Measurements from ENCODE around the gene CACNA1C. TPM values are rescaled to one million over a fixed set of nuclear protein-coding genes. Genes with fewer than 3 reads are reported as not detected.

The CACNA1C gene
- total RNA-seq, 1 donor from 2014 or later, result 171 TPM

DNA sequence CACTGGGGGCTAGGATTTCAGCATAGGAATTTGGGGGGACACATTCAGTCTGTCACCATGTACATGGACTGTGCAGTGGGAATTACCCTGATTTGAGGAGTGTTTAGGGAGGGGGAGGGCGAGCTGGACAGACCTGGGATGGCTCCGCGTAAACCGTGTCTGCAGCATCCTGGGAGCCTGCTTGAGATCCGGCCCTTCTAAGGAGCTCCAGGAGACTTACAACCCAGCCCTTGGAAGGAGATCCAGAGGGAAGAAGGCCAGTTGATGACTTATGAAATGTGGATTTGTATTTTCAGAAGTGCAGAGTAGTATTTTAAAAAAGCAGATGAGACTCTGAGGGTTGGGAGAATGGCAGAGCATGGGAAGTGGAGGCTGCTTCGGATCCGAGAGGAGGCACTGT lies 153.2 kb downstream of the CACNA1C start:
- intact Hi-C loops (cut with DNase I), result no loop called here
- ATAC-seq, result no peak
- no peak for DNase-seq (ENCODE audit: missing footprints)

DNA sequence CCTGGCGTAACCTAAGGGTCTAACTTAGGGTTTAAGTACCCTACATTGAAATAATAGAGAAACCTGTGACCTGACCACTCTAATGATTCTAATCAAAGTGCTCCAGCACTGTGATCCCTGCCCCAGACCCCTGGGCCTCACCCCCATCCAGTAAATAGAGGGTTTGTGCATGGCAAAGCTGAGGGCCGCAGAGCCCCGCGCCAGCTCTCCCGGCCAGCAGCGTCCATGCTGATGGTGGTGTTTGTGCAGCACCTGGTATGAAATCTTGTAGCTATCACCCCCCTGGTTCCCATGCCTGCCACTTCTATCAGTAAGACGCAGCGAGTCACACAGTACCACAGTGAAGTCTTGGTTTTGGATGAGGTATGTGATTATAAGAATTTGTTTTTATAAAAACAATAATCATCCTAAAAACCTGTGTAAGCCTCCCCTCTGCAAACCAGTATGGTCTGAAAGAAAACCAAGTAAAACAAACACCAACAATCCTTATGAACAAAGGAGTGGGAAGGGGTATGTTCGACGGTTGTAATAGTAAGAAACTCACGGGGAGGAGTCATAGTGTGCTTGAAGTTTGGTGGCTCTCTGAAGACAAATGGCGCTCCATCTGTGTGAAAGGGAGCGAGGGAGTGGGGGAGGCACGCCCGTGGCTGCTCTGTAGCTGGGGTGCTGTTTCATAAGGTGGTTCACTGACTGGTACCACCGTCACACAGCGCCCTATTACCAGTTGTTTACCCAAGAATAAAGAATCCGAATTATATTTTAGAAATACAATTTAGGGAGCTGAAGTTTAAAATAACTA lies 156.2 kb downstream of the CACNA1C start:
- intact Hi-C loops (cut with DNase I), result no loop called here
- no peak for ATAC-seq

GRCh38 chr12:2211119-2211518 lies 158.3 kb downstream of the CACNA1C start:
- DNase-seq (ENCODE audit: missing footprints) (no peak), ATAC-seq (no peak)
- intact Hi-C loops (cut with DNase I), result no loop called here

More for the DNA sequence above, 156.2 kb downstream of the CACNA1C start:
- no peak for DNase-seq (ENCODE audit: missing footprints)

GRCh38 chr12:2212537-2212936 lies 159.8 kb downstream of the CACNA1C start:
- DNase-seq (ENCODE audit: missing footprints), result no peak
- intact Hi-C loops (cut with DNase I), result no loop called here
- ATAC-seq, result no peak

GRCh38 chr12:2212971-2213869 lies 160.4 kb downstream of the CACNA1C start:
- ATAC-seq (peak; percentile 37), DNase-seq (ENCODE audit: missing footprints) (no peak)
- intact Hi-C loops (cut with DNase I), result no loop called here

- ATAC-seq, result no peak
- DNase-seq (ENCODE audit: missing footprints), result no peak
- intact Hi-C loops (cut with DNase I), result no loop called here
Measured at GRCh38 chr12:2214411-2214810, 161.6 kb downstream of the CACNA1C start.

GRCh38 chr12:2215709-2216560 lies 163.1 kb downstream of the CACNA1C start:
- intact Hi-C loops (cut with DNase I), result no loop called here
- ATAC-seq (no peak), DNase-seq (ENCODE audit: missing footprints) (no peak)

DNA sequence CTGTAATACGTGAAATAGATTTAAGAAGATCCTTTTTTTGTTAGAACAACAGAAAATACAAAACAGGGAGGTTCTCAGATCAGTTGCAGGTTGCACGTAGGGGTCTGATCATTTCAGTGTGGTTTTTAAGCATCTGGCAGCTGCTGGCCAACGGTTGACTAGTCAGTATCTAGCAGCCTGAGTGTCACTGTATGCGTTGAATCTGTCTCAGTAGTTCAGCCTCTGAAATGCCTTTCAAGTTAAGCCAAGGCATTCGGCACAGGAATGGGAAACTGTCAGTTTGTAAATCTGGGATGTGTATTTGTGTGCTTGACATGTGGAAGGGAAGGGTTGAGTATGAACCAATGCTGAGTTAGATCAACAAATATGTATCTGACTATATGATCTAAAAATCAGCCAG lies 165.9 kb downstream of the CACNA1C start:
- no peak for DNase-seq (ENCODE audit: missing footprints)
- ATAC-seq, result no peak
- intact Hi-C loops (cut with DNase I), result no loop called here

DNA sequence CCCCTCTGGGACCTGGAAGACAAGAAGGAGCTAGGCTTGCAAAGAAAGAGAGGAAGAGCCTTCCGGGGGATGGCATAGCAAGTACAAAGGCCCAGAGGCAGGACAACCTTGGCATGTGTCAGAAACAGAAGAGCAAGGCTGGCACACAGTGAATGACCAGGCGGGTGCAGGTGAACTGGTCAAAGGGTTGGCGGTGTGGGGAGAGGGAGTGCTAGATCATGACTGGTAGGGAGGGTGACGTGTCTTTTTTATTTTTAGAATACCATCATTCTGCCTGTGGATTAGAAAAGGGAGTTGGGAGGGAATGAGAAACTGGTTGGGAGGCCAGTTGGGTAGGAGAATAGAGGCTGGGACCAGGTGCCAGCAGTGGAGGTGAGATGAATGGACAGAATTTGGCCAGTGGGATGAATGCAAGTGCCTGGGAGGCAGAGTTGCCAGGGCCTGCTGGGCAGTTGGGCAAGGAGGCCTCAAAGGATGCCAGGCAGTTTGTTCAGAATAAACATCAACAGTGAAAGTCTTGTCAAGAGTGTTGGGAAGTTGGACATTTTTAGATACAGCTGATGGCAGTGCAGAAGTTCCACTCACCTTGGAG lies 168.3 kb downstream of the CACNA1C start:
- intact Hi-C loops (cut with DNase I), result no loop called here
- DNase-seq (ENCODE audit: missing footprints) (no peak), ATAC-seq (peak; percentile 60)

GRCh38 chr12:2222691-2223090 lies 169.9 kb downstream of the CACNA1C start:
- ATAC-seq (no peak), DNase-seq (ENCODE audit: missing footprints) (no peak)
- intact Hi-C loops (cut with DNase I), result no loop called here

DNA sequence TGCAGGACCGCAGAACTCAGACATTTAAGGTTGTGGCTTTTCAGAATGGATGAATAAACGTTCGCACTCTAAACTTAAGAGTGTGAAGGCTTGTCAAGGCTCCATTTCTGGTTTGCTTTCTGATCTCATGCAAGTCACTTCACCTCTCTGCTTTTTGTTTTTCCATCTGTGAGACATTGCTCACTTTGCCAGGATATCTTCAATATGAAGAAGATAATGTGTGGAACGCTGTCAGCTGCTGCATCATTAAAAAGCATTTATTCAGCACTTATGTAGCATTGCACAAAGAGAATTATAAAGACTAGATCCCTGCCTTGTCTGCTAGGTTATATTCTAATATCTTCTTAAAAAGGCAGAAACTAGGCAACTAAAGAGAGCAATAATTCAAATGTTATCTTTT lies 172.2 kb downstream of the CACNA1C start:
- ATAC-seq (no peak), DNase-seq (ENCODE audit: missing footprints) (no peak)
- intact Hi-C loops (cut with DNase I), result no loop called here

- intact Hi-C loops (cut with DNase I), result no loop called here
- DNase-seq (ENCODE audit: missing footprints) (no peak), ATAC-seq (no peak)
Measured at GRCh38 chr12:2225696-2226095, 172.9 kb downstream of the CACNA1C start.

DNA sequence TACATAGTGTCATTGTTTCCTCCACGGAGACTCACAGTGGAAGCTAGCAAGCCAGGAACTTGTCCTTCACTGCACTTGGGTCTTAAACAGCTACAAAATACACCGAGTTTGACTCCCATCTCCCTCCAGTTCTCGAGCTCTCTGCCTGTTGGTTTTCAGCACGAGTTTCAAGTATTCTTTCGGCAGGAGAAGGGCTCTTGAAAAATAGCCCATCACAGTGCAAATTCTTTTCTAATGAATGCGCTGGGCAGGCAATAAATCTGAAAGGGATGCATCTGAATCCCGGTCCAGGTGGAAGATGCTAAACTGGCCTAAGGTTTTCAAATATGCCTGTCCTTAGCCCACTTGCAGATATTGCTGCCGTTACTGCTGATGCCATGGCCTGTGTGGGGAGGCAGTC lies 173.9 kb downstream of the CACNA1C start:
- ATAC-seq, result no peak
- intact Hi-C loops (cut with DNase I), result no loop called here
- DNase-seq (ENCODE audit: missing footprints), result no peak

- no peak for DNase-seq (ENCODE audit: missing footprints)
- ATAC-seq, result no peak
- intact Hi-C loops (cut with DNase I), result no loop called here
Measured at GRCh38 chr12:2227360-2227759, 174.6 kb downstream of the CACNA1C start.

DNA sequence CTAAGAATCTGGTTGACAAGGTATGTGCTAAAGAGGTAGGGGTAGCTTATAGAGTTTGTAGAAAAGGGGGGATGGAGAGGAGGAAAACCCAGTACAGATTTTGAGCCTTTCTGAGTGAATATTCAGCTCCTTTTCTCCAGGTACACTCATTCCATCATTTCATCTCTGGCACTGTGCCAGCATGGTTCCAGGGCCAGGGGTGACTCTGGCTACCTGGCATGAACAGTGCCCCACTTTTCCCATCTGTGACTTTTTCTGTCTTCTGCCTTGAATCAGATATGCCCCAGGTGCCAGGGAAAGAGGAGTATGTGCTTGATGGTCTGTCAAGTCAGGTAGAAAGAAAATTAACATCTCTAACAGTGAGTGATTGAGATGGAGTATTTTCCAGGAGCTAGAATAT lies 175.7 kb downstream of the CACNA1C start:
- ATAC-seq, result no peak
- no peak for DNase-seq (ENCODE audit: missing footprints)
- intact Hi-C loops (cut with DNase I), result no loop called here

DNA sequence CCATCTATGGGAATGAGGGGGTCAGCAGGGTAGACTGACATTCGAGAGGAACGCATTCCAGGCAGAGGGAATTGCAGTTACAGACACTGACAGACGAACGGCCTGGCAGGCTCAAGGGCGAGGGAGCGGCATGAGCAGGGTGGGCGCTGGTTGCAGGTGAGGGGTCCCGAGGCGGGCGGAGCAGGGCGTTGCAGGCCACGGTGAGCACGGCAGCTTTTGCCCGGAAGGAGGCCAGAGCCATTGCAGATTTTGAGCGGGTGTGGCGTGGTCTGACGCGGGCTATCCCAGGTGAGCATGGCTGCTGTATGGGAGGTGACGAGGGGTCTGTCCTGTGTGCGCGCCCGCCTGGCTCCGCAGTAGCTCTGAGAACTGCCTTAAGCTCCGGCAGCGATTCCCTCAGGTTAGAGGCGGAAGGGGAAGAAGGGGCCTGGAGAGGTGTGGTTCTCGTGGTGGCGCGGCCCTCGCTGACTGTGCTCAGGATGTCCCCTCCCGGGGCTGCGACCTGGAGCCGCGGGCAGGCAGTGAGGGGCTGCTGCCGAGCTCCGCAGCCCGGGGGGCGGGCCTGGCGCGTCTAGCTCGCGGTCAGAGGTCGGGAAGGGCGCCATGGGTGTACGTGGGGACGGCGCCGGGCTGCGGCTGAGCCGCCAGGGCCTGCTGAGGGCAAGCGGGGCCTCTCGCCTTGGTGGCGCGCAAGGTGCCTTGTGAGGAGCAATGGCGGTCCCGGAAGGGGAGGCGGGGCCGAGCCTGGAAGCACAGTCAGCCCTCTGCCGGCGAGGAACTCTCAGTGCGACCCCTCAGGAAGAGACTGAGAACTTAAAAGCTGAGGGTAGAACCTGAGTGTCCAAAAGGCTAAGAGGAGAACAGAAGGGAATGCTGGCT lies 177.1 kb downstream of the CACNA1C start:
- peak; percentile 4 for ATAC-seq
- DNase-seq (ENCODE audit: missing footprints), result no peak
- intact Hi-C loops (cut with DNase I), result no loop called here

- DNase-seq (ENCODE audit: missing footprints) (no peak), ATAC-seq (no peak)
- intact Hi-C loops (cut with DNase I), result no loop called here
Measured at GRCh38 chr12:2231011-2231595, 178.3 kb downstream of the CACNA1C start.

- no peak for DNase-seq (ENCODE audit: missing footprints)
- ATAC-seq, result no peak
- intact Hi-C loops (cut with DNase I), result no loop called here
Measured at GRCh38 chr12:2231956-2232355, 179.2 kb downstream of the CACNA1C start.
